ENCODE results near the gene YIF1B.
"Not testable (repeated sequence)": the region's sequence is repeated elsewhere in the genome, so short reads cannot be mapped to it uniquely, and the experiment has no call there.

Gene YIF1B

DNA sequence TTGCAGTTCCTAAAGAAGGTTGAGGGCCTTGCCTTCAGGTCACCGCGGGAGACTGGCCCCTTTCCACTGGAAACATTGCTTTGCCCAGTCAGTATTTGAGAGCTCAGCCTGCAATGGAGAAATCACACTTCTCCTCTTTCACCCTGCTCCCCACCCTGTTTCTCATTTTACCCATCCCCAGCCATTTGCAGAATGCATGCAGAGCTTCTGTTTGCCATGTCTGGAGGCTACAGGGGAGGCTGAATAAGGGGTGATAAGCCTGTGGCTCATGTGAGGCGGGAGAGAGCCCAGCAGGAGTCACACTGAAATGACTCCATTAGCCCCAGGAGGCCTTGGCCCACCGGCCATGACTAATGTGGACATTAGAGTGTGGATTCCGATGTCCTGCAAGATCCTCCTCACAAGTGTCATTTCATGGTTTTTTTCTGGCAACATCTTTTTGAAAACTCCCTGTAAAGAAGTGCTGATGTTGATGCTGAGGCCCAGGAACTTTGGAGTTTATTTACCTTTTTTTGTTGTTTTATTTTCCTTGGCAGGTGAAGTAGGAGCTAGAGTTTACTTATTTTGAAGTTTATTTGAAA is 45.1 kb downstream of the YIF1B start:
- no peak for DNase-seq

DNA sequence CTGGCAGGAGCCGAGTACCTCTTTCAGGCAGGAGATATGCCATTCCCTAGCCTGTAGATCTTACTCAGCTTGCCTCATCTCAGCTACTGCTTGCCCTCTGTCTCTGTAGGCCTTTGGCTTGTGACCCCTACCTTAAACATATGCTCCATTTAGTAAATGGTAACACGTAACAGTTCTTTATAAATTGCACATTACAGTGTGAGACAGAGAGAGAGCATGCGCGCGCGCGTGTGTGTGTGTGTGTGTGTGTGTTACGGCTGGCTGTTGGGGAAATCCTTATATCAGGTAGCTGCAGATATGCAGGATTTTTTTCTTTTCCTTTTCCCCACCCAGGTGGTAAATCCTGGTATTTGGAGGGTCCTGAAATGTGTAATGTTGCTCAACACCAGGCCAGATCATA is 47.2 kb downstream of the YIF1B start:
- no peak for DNase-seq

DNA sequence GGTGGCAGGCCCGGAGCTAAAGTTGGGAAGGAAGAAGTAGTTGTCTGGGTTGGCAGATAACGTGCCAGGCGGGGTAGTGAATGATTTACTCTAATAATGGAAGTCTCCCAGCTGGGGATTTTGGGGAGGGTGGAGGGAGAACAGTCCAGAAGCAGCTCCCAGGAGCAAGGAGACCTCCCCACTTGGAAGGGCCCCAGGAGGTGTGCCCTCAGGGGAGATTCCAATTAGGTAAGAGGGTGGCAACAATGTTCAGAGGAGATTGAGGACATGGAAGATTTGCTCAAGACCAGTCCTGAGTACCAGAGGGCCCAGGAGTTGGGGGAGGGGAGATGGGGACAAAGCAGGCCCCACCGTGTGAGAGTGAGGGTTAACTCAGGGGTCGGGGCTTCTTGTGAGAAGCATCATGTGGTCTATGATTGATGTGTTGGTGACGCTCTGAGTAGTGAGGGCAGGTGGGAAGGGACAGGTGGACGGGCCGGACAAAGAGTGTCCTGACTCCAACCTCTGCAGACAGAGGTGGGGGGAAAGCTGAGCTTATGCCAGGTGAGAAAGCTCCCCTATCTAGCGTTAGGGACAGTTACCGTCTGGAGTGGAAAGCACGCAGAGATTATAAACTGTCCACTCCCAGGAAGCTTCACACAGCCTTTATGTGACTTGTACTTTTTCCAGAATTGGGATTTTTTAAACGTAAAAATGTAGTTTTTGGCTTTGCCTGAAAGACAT is 47.8 kb downstream of the YIF1B start:
- DNase-seq = no peak

DNA sequence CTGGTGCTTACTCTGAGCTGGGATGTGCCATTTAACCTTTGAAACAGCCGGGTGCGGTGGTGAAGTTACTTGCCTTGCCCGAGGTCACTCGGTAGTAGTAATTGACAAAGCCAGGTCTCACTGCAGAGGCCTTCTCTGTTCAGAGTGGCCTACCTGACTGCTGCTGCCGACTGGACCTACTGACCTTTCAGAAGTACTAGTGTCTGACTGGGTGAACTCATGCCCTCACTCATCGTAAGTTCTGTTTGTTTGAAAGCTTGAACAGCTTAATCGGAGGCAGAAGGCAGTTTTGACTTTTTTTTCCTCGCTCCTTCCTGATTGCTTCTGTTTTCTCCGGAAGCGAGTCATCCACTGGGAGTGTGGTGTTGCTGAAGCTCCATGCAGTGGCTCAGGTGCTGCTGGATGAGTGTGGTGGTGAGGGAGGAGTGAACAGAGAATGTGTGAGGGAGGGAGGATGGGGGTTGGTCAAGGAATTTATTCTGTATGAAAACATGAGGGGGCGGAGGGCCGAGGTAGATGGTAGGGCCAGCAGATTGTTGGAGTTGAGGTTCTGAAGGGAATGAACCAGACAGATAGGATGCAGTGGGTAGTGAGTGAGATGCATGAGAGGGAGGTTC is 48.7 kb downstream of the YIF1B start:
- no peak for DNase-seq

DNA sequence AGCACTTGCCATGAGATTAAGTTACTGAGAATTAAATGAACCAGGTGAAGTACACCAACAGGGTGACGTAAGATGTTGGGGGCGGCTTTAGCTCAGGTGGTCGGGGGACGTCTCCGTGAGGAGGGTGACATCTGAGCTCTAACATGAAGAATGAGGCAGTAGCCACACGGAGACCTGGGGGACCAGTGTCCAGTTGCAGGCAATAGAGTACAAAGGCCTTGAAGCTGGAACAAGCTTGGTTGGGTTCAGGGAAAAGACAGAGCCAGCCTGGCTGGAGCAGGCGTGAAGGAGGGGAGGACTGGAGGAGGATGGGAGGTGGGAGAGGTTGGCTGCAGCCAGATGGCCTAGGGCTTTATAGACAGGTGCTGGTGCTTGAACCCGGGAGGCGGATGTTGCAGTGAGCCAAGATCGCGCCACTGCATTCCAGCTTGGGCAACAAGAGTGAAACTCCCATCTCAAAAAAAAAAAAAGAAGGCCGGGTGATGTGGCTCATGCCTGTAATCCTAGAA is 49.8 kb downstream of the YIF1B start:
- no peak for DNase-seq

DNA sequence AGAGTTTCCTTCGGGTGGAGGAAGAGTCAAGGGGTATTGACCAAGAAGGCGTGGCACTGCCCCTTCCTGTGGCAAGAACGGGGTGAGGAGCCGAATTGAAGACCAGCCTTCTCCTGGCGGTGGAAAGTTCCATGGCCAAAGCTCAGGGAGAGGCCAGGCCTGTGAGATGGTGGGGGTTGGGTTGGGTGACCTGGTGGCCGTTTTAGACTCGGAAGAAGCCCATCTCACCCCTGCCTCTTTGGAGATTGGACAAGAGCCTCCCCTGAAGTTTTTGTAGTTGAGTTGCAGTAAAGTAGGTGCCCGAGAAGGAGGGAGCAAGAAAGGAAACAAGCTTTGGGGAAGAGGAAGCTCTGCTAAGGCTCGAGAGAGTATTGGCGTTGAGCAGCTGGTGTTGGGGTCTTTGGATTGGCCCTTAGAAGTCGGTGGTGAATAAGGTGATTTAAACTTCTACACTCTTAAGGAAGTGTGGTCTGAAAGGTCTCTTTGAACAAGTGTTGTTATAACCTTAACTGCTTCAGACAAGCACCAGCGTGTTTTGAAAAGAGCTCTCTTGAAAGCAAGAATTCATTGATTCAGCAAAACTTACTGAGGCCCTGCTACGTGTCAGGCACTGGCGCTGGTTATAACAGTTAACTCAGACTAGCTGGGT is 50.4 kb downstream of the YIF1B start:
- no peak for DNase-seq

DNA sequence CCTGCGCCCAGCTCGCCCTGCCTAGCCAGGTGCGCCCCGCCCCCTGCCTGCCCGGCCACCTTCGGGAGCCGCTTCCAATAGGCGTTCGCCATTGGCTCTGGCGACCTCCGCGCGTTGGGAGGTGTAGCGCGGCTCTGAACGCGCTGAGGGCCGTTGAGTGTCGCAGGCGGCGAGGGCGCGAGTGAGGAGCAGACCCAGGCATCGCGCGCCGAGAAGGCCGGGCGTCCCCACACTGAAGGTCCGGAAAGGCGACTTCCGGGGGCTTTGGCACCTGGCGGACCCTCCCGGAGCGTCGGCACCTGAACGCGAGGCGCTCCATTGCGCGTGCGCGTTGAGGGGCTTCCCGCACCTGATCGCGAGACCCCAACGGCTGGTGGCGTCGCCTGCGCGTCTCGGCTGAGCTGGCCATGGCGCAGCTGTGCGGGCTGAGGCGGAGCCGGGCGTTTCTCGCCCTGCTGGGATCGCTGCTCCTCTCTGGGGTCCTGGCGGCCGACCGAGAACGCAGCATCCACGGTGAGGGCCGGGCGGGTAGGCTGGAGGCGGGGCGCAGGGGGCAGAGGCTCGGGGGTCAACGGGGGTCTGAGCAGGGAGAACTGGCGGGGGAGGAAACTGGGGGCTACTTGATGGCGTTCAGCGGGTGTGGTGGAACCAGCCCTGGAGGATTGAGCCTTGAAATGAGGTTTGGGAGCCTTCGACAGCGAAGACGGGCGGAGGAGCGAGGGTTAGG is 51.1 kb downstream of the YIF1B start, which contains the start of gene SPINT2:
SPINT2 (plus strand) TSS at position 88 of the 727 bp plus-strand sequence; CDS start at position 408, 320 bp downstream.
- peak; percentile 40 to 43 for DNase-seq

DNA sequence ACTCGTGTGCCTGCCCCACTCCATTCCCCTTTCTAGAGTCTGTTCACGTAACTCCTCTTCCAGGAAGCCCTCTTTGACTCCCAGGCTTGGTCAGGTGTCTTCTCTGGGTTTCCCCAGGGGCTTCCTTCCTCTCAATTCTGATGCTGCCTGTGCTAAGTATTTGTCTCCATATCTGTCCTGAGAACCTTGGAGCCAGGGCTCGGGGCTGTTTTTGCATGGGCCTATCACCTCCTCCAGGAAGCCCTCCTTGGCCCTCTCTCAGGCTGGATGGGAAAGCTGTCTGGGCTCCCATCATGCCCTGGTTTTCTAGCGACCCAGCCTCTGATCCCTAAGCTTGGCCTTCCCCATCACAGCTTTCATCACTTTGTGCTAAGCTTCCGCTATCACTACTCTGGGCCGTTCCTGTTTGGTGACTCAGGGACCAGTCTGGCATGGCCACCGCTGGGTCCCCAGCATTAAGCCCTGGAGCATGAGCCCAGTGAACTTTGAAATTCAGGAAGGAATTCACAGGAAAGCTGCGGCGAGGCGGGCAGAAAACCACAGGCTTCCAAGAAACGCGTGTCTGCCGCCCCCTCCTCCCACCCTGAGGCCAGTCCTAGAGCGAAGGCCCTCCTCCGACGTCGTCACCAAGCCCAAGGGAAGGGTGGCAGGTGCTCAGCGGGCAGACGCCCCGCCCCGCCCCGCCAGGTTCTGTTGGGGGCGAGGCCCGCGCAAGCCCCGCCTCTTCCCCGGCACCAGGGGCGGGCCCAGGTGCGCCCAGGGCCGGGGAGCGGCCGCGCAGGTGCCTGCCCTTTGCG is 51.9 kb downstream of the YIF1B start:
- peak; percentile 78 for DNase-seq

DNA sequence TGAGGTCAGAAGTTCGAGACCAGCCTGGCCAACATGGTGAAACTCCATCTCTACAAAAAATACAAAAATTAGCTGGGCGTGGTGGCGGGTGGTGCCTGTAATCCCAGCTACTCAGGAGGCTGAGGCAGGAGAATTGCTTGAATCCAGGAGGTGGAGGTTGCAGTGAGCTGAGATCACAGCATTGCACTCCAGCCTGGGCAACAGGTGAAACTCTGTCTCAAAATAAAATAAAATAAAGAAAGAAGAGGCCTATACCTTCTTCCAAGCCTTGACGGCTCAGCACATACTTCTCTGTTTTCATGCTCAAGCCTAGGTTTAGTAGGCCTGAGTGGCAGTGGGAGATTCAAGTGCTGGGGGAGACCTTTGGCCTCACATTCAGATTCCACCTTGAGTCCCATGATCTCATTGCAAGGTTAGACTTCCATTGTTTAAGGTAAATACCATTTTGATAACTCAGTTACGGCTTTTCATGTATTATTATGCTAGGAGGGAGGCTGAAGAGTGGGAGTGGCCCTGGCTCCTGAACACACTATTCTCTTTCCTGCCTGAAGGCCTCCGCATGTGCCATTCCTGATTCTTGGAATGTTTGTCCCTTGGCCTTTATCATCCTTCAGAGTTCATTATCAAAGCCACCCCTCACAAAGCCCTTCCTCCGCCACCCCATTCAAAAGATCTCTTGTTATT is 53.0 kb downstream of the YIF1B start:
- no peak for DNase-seq

DNA sequence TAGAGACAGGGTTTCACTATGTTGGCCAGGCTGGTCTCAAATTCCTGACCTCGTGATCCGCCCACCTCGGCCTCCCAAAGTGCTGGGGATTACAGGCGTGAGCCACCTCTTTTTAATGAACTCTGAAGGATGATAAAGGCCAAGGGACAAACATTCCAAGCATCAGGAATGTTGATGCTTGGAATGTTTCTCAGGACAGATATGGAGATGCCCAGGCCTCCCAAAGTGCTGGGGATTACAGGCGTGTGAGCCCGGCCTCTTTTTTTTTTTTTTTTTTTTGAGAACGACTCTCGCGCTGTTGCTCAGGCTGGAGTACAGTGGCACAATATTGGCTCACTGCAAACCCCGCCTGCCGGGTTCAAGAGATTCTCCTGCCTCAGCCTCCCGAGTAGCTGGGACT is 53.8 kb downstream of the YIF1B start:
- not testable (repeated sequence) for DNase-seq

DNA sequence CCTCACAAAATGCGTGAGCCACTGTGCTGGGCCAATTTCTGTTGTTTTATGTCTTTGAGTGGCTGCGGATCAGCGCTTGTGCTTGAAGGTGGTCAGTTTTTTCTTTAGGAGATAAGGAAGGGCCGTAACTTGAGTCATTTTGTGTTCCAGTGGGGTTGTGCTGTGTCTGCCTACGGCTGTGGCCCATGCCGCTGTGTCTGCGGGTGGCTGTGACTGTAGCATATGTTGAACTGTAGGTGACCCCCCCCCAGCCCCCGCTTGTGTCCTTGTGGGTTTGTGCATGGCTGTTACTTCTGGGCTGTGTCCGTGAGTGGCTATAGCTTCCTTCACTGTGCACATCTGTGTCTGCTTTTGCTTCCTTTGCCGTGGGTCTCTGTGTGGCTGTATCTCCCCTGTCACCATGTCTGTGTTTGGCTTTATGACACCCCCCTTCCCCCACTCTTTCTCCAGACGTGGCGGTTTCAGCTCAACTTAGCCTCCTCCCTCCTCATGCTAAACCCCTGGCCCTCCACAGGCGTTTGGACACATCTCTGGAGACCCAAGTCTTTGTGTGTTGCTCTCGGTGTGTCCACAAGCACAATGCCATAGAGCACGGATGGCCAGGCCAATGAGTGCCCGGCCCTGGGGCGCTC is 60.2 kb downstream of the YIF1B start:
- DNase-seq = no peak

DNA sequence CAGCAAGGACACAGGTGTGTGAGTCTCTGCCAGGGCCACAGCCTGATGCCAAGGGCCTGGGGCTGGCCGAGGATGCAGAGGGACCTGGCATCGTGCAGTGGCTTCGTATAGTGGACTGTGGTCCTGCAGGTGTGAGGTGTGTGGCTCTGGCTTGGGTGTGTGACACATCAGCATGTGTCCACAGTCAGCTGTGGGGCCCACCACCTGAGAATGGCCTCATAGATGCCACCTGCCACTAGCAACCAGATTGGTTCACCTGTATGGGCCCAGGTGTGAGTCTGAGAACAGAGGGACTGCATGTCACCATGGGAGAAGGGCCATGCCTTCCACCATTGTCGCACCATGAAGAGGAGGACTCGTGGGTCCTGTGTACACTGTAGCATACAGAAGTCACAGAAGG is 62.0 kb downstream of the YIF1B start:
- no peak for DNase-seq
